ENCODE results near the gene LRP1B.

LRP1B gene

DNA sequence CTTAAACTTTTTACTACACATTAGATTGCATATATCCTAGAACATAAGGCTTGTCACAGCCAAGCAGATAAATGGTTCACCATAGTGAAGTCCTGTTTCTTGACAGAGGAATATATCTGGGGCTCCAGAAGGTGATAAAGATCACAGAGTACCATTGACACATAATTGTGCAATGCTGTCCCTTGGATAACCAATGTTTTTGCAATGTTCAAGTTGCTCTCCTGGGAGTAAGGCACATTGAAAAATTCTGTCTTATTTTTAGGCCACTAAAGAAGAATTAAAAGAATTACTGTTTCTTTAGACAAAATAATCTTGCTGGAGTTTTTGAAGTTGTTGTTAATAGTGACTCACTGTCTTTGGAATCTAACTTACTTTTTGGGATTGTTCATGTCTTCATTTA is 1132.8 kb downstream of the LRP1B start:
- TF ChIP-seq SIN3A (IDR thresholded peaks at IDR 0.05; ENCODE audit: borderline replicate concordance, insufficient read depth, low read length): no peak
- no peak for TF ChIP-seq POLR2AphosphoS5 (IDR thresholded peaks at IDR 0.05; ENCODE audit: low read depth, low read length)
- TF ChIP-seq FOXP2 (optimal IDR thresholded peaks at IDR 0.05; ENCODE audit: borderline replicate concordance, extremely low read depth, extremely low read length, insufficient read depth): no peak
- TF ChIP-seq, protein P1, sequence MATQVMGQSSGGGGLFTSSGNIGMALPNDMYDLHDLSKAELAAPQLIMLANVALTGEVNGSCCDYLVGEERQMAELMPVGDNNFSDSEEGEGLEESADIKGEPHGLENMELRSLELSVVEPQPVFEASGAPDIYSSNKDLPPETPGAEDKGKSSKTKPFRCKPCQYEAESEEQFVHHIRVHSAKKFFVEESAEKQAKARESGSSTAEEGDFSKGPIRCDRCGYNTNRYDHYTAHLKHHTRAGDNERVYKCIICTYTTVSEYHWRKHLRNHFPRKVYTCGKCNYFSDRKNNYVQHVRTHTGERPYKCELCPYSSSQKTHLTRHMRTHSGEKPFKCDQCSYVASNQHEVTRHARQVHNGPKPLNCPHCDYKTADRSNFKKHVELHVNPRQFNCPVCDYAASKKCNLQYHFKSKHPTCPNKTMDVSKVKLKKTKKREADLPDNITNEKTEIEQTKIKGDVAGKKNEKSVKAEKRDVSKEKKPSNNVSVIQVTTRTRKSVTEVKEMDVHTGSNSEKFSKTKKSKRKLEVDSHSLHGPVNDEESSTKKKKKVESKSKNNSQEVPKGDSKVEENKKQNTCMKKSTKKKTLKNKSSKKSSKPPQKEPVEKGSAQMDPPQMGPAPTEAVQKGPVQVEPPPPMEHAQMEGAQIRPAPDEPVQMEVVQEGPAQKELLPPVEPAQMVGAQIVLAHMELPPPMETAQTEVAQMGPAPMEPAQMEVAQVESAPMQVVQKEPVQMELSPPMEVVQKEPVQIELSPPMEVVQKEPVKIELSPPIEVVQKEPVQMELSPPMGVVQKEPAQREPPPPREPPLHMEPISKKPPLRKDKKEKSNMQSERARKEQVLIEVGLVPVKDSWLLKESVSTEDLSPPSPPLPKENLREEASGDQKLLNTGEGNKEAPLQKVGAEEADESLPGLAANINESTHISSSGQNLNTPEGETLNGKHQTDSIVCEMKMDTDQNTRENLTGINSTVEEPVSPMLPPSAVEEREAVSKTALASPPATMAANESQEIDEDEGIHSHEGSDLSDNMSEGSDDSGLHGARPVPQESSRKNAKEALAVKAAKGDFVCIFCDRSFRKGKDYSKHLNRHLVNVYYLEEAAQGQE (IDR thresholded peaks at IDR 0.05; ENCODE audit: insufficient read depth in 1 of 2, low read depth in 2 of 2, low read length in 2 of 2): no peak
- no peak for TF ChIP-seq TAF1 (IDR thresholded peaks at IDR 0.05; ENCODE audit: borderline replicate concordance, insufficient read depth, low read length)

DNA sequence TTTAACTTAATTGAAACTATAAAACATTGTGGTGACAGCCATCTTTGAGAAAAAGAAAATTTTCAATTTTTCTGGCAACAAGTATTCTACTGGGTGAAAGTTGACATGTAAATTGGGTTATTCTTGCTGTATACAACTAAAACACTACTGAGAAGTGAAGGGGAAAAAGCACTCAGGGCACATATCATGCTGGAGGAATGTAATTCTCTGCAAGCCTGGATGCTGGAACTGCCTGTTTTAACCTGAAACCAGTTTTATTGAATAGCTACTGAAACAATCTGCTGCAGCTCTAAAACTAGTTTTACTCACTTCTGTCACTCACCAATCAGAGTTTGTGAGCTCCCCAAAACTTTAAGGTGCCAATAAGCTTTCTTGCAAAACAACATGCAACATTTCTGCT is 1136.0 kb downstream of the LRP1B start:
- TF ChIP-seq TAF1 (IDR thresholded peaks at IDR 0.05; ENCODE audit: borderline replicate concordance, insufficient read depth, low read length) (no peak), FOXP2 (optimal IDR thresholded peaks at IDR 0.05; ENCODE audit: borderline replicate concordance, extremely low read depth, extremely low read length, insufficient read depth) (no peak), SIN3A (IDR thresholded peaks at IDR 0.05; ENCODE audit: borderline replicate concordance, insufficient read depth, low read length) (no peak), POLR2AphosphoS5 (IDR thresholded peaks at IDR 0.05; ENCODE audit: low read depth, low read length) (no peak)
- TF ChIP-seq, protein P1 (IDR thresholded peaks at IDR 0.05; ENCODE audit: insufficient read depth in 1 of 2, low read depth in 2 of 2, low read length in 2 of 2): no peak

DNA sequence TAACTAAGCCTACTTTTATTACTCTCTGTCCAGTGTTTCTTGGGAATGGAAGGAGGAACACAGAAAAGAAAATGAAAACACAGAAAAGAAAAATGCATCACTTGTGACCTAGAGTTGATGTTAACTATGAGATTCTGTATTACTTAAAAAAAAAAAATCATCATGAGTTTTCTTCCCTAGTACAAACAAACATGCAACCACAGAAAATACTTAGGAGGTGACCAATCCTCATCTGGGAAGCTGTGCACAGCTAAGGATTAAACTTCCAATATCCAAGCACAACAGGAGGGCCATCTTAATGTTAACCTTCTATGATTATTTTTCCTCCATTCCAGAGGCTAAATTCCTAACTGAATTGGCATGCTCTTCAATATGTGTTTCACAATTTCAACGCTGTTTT is 1140.4 kb downstream of the LRP1B start:
- TF ChIP-seq POLR2AphosphoS5 (IDR thresholded peaks at IDR 0.05; ENCODE audit: low read depth, low read length): no peak
- no peak for TF ChIP-seq FOXP2 (optimal IDR thresholded peaks at IDR 0.05; ENCODE audit: borderline replicate concordance, extremely low read depth, extremely low read length, insufficient read depth)
- TF ChIP-seq SIN3A (IDR thresholded peaks at IDR 0.05; ENCODE audit: borderline replicate concordance, insufficient read depth, low read length): no peak
- no peak for TF ChIP-seq TAF1 (IDR thresholded peaks at IDR 0.05; ENCODE audit: borderline replicate concordance, insufficient read depth, low read length)
- TF ChIP-seq, protein P1 (IDR thresholded peaks at IDR 0.05; ENCODE audit: insufficient read depth in 1 of 2, low read depth in 2 of 2, low read length in 2 of 2): no peak

DNA sequence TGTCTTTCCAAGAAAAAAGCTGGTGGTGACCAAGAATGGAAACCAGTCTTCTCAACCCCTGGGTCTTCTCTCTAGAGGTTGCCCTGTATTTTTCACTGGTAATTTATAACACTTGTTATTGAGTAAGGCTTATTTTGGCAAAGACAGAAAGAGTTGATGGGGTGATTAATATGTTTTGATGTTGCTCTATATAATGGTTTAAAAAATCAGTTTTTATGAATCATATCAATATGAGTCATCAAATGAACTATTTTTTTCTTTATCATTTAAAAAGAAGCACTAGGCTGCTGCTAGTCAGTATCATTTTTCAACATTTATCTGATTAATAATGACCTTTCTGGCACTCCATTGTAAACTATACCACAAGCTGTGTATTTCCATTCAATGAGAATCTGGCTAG is 1142.2 kb downstream of the LRP1B start:
- TF ChIP-seq TAF1 (IDR thresholded peaks at IDR 0.05; ENCODE audit: borderline replicate concordance, insufficient read depth, low read length) (no peak), SIN3A (IDR thresholded peaks at IDR 0.05; ENCODE audit: borderline replicate concordance, insufficient read depth, low read length) (no peak)

DNA sequence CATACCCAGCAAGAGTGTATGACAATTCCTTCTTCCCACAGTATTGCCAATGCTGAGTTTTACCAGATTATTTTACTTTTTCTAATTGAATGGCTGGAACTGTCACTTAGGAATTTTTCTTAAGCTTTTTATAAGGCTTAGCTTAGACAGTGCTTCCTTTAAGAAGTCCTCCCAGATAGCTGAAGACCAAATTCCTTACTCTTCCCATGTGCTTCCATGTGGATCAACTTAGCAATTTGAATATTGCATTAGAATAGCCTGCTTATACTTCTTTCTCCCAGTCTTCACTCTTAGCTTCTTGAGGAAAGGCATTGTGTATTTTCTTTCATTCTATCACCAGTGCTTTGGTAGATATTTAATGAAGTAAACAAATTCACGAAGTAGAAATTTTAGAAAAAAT is 1144.4 kb downstream of the LRP1B start:
- TF ChIP-seq SIN3A (IDR thresholded peaks at IDR 0.05; ENCODE audit: borderline replicate concordance, insufficient read depth, low read length): no peak
- no peak for TF ChIP-seq POLR2AphosphoS5 (IDR thresholded peaks at IDR 0.05; ENCODE audit: low read depth, low read length)
- no peak for TF ChIP-seq FOXP2 (optimal IDR thresholded peaks at IDR 0.05; ENCODE audit: borderline replicate concordance, extremely low read depth, extremely low read length, insufficient read depth)
- TF ChIP-seq, protein P1 (IDR thresholded peaks at IDR 0.05; ENCODE audit: insufficient read depth in 1 of 2, low read depth in 2 of 2, low read length in 2 of 2): no peak
- no peak for TF ChIP-seq TAF1 (IDR thresholded peaks at IDR 0.05; ENCODE audit: borderline replicate concordance, insufficient read depth, low read length)

Data from PFSK-1 (cell line).